GM12878 (cell line): ENCODE measurements around the gene CALCR. TPM values are rescaled to one million over a fixed set of nuclear protein-coding genes. Genes with fewer than 3 reads are reported as not detected.

Experiments used
- ATAC-seq: fragments of 200-7000 bp; cut with Tn5 transposase; 3 replicates; pipeline ENCODE4 v1.9.1; 2020; ENCODE audit warnings: mild to moderate bottlenecking, moderate library complexity
- BruUV-seq: library from RNA; stranded (reverse); fragments of 400-500 nt; replicated peaks from 2 replicates; lab custom pipeline; 2021; lab: Mats Ljungman, UMichigan
- CTCF ChIA-PET: fragments of 300-600 bp; sonication (Branson Sonifier 250); formaldehyde crosslinking; extraction: SDS; loops from one replicate; lab custom pipeline; 2021; ENCODE audit warnings: inconsistent platforms; lab: Yijun Ruan, JAX
- POLR2A ChIA-PET: fragments of 350-600 bp; formaldehyde crosslinking; extraction: SDS; loops from one replicate; lab custom pipeline; 2021; ENCODE audit warnings: inconsistent platforms; lab: Charles Lee
- RAD21 ChIA-PET: fragments of 300-600 bp; sonication (Branson Sonifier 250); formaldehyde crosslinking; loops from one replicate; lab custom pipeline; 2023; ENCODE audit warnings: antibody characterized with exemption; ENCODE audit not compliant: unreplicated experiment; lab: Charles Lee
- SMC1A ChIA-PET: fragments of 300-600 bp; sonication (Branson Sonifier 250); formaldehyde crosslinking; loops from one replicate; lab custom pipeline; 2023; ENCODE audit not compliant: unreplicated experiment, uncharacterized antibody; lab: Charles Lee
- DNase-seq: peaks from one replicate; pipeline ENCODE4 v3.0.0-alpha.2; 2011; ENCODE audit warnings: low read depth, low spot score
- FAIRE-seq: peaks from 3 replicates; lab custom pipeline; 2011; peaks lifted over from hg19 to GRCh38; lab: Jason Lieb, UNC
- H2AFZ ChIP-seq: 2 replicates; pipeline ENCODE4 v1.6.0; 2011; ENCODE audit warnings: low read depth, low read length, control low read depth; ENCODE audit not compliant: control insufficient read depth
- H3K27ac ChIP-seq: 2 replicates; pipeline ENCODE4 v1.5.1; 2011; ENCODE audit warnings: control low read depth; ENCODE audit not compliant: control insufficient read depth, insufficient read depth
- H3K27me3 ChIP-seq, 2 experiments: replicated peaks in 1 of 2; 2 replicates each; pipeline versions ENCODE4 v1.6.0 to v1.6.1; 2011; ENCODE audit warnings: low read length in 1 of 2; ENCODE audit not compliant: control insufficient read depth in 2 of 2, insufficient read depth in 2 of 2
- H3K36me3 ChIP-seq, 2 experiments: 2 replicates each; pipeline ENCODE4 v1.5.1; 2011; ENCODE audit warnings: low read length in 1 of 2; ENCODE audit not compliant: control insufficient read depth in 2 of 2, insufficient read depth in 2 of 2
- H3K4me1 ChIP-seq: 2 replicates; pipeline ENCODE4 v1.6.1; 2011; ENCODE audit warnings: mild to moderate bottlenecking, low read length, moderate library complexity, mixed read lengths; ENCODE audit not compliant: control insufficient read depth, insufficient read depth
- H3K4me2 ChIP-seq: 2 replicates; pipeline ENCODE4 v1.6.0; 2011; ENCODE audit warnings: control low read depth; ENCODE audit not compliant: control insufficient read depth, insufficient read depth
- H3K4me3 ChIP-seq: fragments of 200-600 bp; sonication (generic); 2 replicates; pipeline ENCODE4 v1.5.1; 2016
- H3K79me2 ChIP-seq: 2 replicates; pipeline ENCODE4 v1.6.0; 2011; ENCODE audit warnings: low read length; ENCODE audit not compliant: control insufficient read depth, insufficient read depth
- H3K9ac ChIP-seq: 2 replicates; pipeline ENCODE4 v1.8.0; 2011; ENCODE audit warnings: low read length, control low read depth, mixed read lengths; ENCODE audit not compliant: control insufficient read depth, insufficient read depth
- H3K9me3 ChIP-seq: replicated peaks from 3 replicates; pipeline ENCODE4 v1.5.1; 2011; ENCODE audit warnings: mild to moderate bottlenecking, low read length; ENCODE audit not compliant: control insufficient read depth, insufficient read depth
- H4K20me1 ChIP-seq: 2 replicates; pipeline ENCODE4 v1.6.0; 2011; ENCODE audit not compliant: control insufficient read depth, insufficient read depth
- CREB1 ChIP-seq: IDR thresholded peaks from 2 replicates; pipeline ENCODE4 v1.6.1; 2012; ENCODE audit warnings: low read depth, mild to moderate bottlenecking, inconsistent platforms
- HDAC6 ChIP-seq: fragments of 200-600 bp; sonication (generic); IDR thresholded peaks from one replicate; pipeline ENCODE4 v1.8.0; 2017; ENCODE audit warnings: antibody characterized with exemption; ENCODE audit not compliant: unreplicated experiment
- JUNB ChIP-seq: IDR thresholded peaks from 2 replicates; pipeline ENCODE4 v1.6.1; 2016; ENCODE audit warnings: antibody characterized with exemption, mild to moderate bottlenecking
- MEF2A ChIP-seq: IDR thresholded peaks from 2 replicates; pipeline ENCODE4 v1.6.1; 2011; ENCODE audit warnings: low read depth, mild to moderate bottlenecking, low read length, moderate library complexity; ENCODE audit not compliant: insufficient read depth
- MTA2 ChIP-seq: fragments of 450-650 bp; IDR thresholded peaks from 2 replicates; pipeline ENCODE4 v1.6.1; 2016; ENCODE audit warnings: low read depth, mild to moderate bottlenecking, moderate library complexity
- RAD21 ChIP-seq: IDR thresholded peaks from 2 replicates; pipeline ENCODE4 v1.6.1; 2011; ENCODE audit warnings: mild to moderate bottlenecking, low read depth, low read length, moderate library complexity; ENCODE audit not compliant: insufficient read depth
- RUNX3 ChIP-seq: IDR thresholded peaks from 2 replicates; pipeline ENCODE4 v1.6.1; 2012; ENCODE audit warnings: low read length, inconsistent platforms
- ZBTB4 ChIP-seq: fragments of 450-650 bp; formaldehyde crosslinking; IDR thresholded peaks from 2 replicates; pipeline ENCODE4 v1.4.0; 2022; ENCODE audit warnings: mild to moderate bottlenecking, moderate library complexity
- WGBS: methylation state at CpG from one replicate; pipeline ENCODE4 v1.1.6; 2016; ENCODE audit warnings: low lambda C conversion rate; ENCODE audit not compliant: insufficient replicate concordance, insufficient coverage; ENCODE audit errors: missing lambda C conversion rate; 5-methylcytosine and 5-hydroxymethylcytosine counted together
- in situ Hi-C: fragments of 300-500 bp; cut with MboI; formaldehyde crosslinking; loops from 9 replicates; pipeline ENCODE4 v1.14.3; 2018; ENCODE audit warnings: mixed read lengths
- intact Hi-C: fragments of 100-400 bp; cut with micrococcal nuclease; formaldehyde crosslinking; loops from one replicate; pipeline ENCODE4 v1.14.2; 2022; ENCODE audit not compliant: unreplicated experiment
- polyA plus RNA-seq, 11 experiments: library from polyadenylated mRNA; depleted of rRNA in 4 of 11; unstranded in 6 of 11; stranded (reverse) in 5 of 11; fragments of >200 nt; fragmentation: Nextera tagmentation in 4 of 11; fragmentation: Illumina TruSeq in 1 of 11; extraction: Ambion mirVana in 4 of 11; extraction: Trizol in 1 of 11; gene quantifications; 1 replicate in 1 of 11; 2 replicates in 10 of 11; pipeline versions ENCODE4 v1.2.1 to v1.2.3, GENCODE V29; 2011 to 2016; ENCODE audit warnings: inconsistent platforms in 2 of 11, missing spikeins in 2 of 11, low read depth in 1 of 11
- total RNA-seq, 4 experiments: library from RNA; depleted of rRNA in 3 of 4; stranded (reverse); fragments of >200 nt in 3 of 4; fragmentation: Illumina TruSeq in 1 of 4; extraction: Trizol in 1 of 4; gene quantifications; 2 replicates each; pipeline versions ENCODE4 v1.2.1 to v1.2.3, GENCODE V29; 2013 to 2021

CALCR gene
- total and polyA plus RNA-seq, 10 of the 15 experiments (the other 5 are each of a cell fraction or from before 2014, with no cell fraction given), result not detected

GRCh38 chr7:93378131-93378760 lies 196.3 kb downstream of the CALCR start:
- no TSS peak for BruUV-seq
- H3K9ac ChIP-seq, result no peak overlapping the region
- SMC1A ChIA-PET, result no interaction called here
- no peak for ATAC-seq
- TF ChIP-seq MEF2A (0 out of 2 replicates have a peak, but pooled peaks have one; percentile 37), CREB1 (no peak), RUNX3 (peak; percentile 19; the same call in 1 of the 2 replicates), MTA2 (no peak)
- TF ChIP-seq, all 136 proteins: peak for 2
- Histone ChIP-seq H4K20me1 (no peaks in the 10 kb centered on the region), H3K4me2 (peak overlapping the region; percentile 61), H3K27me3 (peaks cover 0 to 3% of the 10 kb centered on the region in 2 experiments; a peak in 1 of 4 replicates), H3K4me1 (peaks cover 5% of the 10 kb centered on the region), H3K4me3 (no peak overlapping the region), H3K36me3 (no peaks in the 10 kb centered on the region), H3K79me2 (no peaks in the 10 kb centered on the region), H3K9me3 (no peaks in the 10 kb centered on the region; the same call in 2 of the 3 replicates), H3K27ac (no peak overlapping the region), H2AFZ (no peak overlapping the region; the same call in 1 of the 2 replicates)
- DNase-seq, result no peak
- intact Hi-C loops (loop anchor here (10.0 kb wide), 1 partner anchor 283 kb away; no protein-coding TSS in a partner anchor), in situ Hi-C loops (no loop called here)
- ChIA-PET CTCF (no interaction called here), POLR2A (no interaction called here), RAD21 (no interaction called here)
- WGBS, result 17% methylated on average over 6 of the region's 6 CpGs
- FAIRE-seq, result no peak

- Histone ChIP-seq H3K27me3 (peaks cover 0 to 3% of the 10 kb centered on the region in 2 experiments; a peak in 1 of 4 replicates), H3K9me3 (no peaks in the 10 kb centered on the region; the same call in 2 of the 3 replicates), H3K4me2 (no peak overlapping the region), H3K4me1 (peaks cover 5% of the 10 kb centered on the region), H3K27ac (no peak overlapping the region), H4K20me1 (no peaks in the 10 kb centered on the region), H3K9ac (no peak overlapping the region), H3K4me3 (no peak overlapping the region), H3K79me2 (no peaks in the 10 kb centered on the region), H3K36me3 (no peaks in the 10 kb centered on the region), H2AFZ (no peak overlapping the region)
- RAD21 ChIA-PET, result no interaction called here
- POLR2A ChIA-PET, result no interaction called here
- CTCF ChIA-PET, result interaction anchor here (1.2 to 2.3 kb wide), 4 partner anchors 14 to 130 kb away, joined by 3 to 30 read pairs (median 5); no protein-coding TSS in a partner anchor
- BruUV-seq, result no TSS peak
- FAIRE-seq, result no peak
- SMC1A ChIA-PET, result interaction anchor here (1.4 to 2.4 kb wide), 2 partner anchors 21 to 129 kb away, joined by 3 to 7 read pairs; no protein-coding TSS in a partner anchor
- TF ChIP-seq JUNB, result no peak
- no peak for TF ChIP-seq ZBTB4 (CRISPR knock-in tag)
- no peak for TF ChIP-seq HDAC6
- TF ChIP-seq RAD21, result 0 out of 2 replicates have a peak, but pooled peaks have one; percentile 14
- in situ Hi-C loops, result no loop called here
- 0 out of 3 replicates have a peak, but pooled peaks have one; percentile 22 for ATAC-seq
- intact Hi-C loops, result loop anchor here (10.0 kb wide), 1 partner anchor 281 kb away; no protein-coding TSS in a partner anchor
- DNase-seq, result no peak
Observed at GRCh38 chr7:93375603-93376002, 198.9 kb downstream of the CALCR start.
